ENCODE results near the gene CPT1B.

CPT1B gene

GRCh38 chr22:50535113-50535512 lies 43.1 kb downstream of the CPT1B start:
- TF ChIP-seq CTCF (IDR thresholded peaks at IDR 0.05; ENCODE audit: insufficient read depth, low read depth, low read length, missing control alignments): no peak
- peak; percentile 63 for DNase-seq (ENCODE audit: low read depth)
- H3K4me3 ChIP-seq (ENCODE audit: low read depth, low read length): peak overlapping the region; percentile 46

GRCh38 chr22:50533856-50534711 lies 44.1 kb downstream of the CPT1B start:
- DNase-seq (ENCODE audit: low read depth): peak; percentile 88
- peak overlapping the region; percentile 40 for H3K4me3 ChIP-seq (ENCODE audit: low read depth, low read length)

DNA sequence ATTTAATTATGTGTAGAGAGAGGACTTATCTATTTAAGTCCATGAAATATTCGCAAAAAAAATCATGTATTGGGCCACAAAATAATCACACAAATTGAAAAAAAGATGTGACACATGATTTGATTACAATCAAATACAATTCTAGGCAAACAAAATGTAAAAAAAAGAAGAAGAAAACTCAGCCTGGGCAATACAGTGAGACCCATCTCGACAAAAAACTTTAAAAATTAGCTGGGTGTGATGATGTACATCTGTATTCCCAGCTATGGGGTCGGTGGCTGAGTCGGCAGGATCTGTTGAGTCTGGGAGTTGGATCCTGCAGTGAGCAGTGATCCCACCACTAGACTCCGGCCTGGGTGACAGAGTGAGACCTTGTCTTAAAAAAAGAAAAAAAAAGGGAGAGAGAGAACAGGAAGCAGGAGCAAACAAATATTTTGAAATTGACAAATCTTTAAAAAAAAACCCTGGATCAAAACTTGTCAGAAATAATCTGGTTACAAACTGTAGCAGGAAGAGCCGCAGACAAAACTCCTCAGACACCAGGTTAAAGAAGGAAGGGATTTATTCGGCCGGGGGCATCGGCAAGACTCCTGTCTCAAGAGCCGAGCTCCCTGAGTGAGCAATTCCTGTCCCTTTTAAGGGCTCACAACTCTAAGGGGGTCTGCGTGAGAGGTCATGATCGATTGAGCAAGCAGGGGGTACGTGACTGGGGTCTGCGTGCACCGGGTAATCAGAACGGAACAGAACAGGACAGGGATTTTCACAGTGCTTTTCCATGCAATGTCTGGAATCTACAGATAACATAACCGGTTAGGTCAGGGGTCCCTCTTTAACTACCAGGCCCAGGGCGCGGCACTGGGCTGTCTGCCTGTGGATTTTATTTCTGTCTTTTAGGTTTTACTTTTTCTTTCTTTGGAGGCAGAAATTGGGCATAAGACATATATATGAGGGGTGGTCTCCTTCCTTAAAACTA lies 45.1 kb downstream of the CPT1B start:
- TF ChIP-seq CTCF (IDR thresholded peaks at IDR 0.05; ENCODE audit: insufficient read depth, low read depth, low read length, missing control alignments): no peak
- no peak for DNase-seq (ENCODE audit: low read depth)
- peak overlapping the region; percentile 100 for H3K4me3 ChIP-seq (ENCODE audit: low read depth, low read length)

GRCh38 chr22:50531962-50532674 lies 46.1 kb downstream of the CPT1B start:
- H3K4me3 ChIP-seq (ENCODE audit: low read depth, low read length): peak overlapping the region; percentile 100
- TF ChIP-seq CTCF (IDR thresholded peaks at IDR 0.05; ENCODE audit: insufficient read depth, low read depth, low read length, missing control alignments): no peak
- DNase-seq (ENCODE audit: low read depth): peak; percentile 66

GRCh38 chr22:50531546-50531961 lies 46.7 kb downstream of the CPT1B start:
- TF ChIP-seq CTCF (IDR thresholded peaks at IDR 0.05; ENCODE audit: insufficient read depth, low read depth, low read length, missing control alignments): no peak
- peak overlapping the region; percentile 100 for H3K4me3 ChIP-seq (ENCODE audit: low read depth, low read length)
- peak; percentile 94 for DNase-seq (ENCODE audit: low read depth)

DNA sequence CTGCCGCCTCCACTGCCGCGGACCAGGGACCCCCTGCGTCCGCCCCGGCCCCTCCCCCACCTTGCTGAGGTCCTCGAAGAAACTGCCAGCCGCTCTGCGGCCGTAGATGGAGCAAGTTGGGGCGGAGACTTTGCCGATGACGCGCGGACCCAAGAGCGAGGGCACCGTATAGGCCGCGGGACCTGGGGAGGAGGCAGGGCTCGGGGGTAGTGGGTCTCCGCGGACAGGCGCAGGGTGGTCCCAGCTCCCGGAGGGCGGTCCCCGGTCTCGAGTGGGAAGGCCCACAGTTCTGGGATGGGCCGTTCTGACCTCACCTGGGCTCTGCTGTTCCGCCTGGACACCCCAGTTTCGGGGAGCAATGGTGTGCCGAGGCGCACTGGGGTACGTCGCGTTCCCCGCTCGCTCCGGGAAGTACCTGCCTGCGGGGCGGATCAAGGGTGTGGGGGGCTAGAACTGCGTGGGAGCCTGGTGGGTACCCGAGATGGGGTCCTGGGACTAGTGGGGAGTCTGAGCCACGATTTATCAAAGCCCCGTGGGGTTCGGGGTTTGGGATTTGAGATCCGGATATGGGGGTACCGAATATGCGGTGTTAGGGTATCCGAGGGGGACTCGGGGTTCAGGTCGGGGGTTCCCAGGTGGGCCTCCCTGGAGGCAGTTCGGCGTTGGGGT lies 47.2 kb downstream of the CPT1B start:
- no peak for TF ChIP-seq CTCF (IDR thresholded peaks at IDR 0.05; ENCODE audit: insufficient read depth, low read depth, low read length, missing control alignments)
- peak; percentile 96 for DNase-seq (ENCODE audit: low read depth)
- H3K4me3 ChIP-seq (ENCODE audit: low read depth, low read length): peak overlapping the region; percentile 100
